ENCODE measurements around the gene CTNNA1. TPM values are rescaled to one million over a fixed set of nuclear protein-coding genes. Genes with fewer than 3 reads are reported as not detected.

The CTNNA1 gene
- total RNA-seq, 2 donors from 2014 or later: 107 to 140 TPM

DNA sequence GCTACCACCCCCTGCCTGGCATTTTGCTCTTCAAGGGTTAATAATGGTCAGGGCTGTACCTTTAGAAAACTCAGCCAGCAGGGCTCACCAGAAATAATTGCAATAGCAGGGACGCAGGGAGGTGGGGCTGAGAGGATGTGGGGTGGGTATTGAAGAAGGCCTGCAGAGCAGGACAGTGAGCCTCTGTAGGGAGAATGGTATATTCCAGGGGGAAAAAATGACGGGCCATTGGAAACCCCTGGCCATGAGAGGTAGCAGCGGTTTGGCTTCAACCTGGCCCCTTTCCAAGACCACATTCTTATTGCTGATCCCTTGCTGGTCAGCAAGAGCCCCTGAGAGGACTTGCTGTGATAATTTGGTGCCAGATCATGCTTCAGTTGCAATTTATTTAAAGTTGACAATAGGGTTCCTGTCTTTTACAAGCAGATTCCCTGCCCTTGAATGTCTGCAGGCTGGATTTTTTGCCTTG lies 36.7 kb upstream of the CTNNA1 start:
- no peaks in the 10 kb centered on the region for H3K27me3 ChIP-seq
- no peaks in the 10 kb centered on the region for H3K9me3 ChIP-seq
- intact Hi-C loops (cut with DNase I): no loop called here
- no peak overlapping the region for H3K4me3 ChIP-seq
- ATAC-seq: no peak
- no peak for TF ChIP-seq POLR2A (IDR thresholded peaks at IDR 0.05)
- TF ChIP-seq, protein P1, sequence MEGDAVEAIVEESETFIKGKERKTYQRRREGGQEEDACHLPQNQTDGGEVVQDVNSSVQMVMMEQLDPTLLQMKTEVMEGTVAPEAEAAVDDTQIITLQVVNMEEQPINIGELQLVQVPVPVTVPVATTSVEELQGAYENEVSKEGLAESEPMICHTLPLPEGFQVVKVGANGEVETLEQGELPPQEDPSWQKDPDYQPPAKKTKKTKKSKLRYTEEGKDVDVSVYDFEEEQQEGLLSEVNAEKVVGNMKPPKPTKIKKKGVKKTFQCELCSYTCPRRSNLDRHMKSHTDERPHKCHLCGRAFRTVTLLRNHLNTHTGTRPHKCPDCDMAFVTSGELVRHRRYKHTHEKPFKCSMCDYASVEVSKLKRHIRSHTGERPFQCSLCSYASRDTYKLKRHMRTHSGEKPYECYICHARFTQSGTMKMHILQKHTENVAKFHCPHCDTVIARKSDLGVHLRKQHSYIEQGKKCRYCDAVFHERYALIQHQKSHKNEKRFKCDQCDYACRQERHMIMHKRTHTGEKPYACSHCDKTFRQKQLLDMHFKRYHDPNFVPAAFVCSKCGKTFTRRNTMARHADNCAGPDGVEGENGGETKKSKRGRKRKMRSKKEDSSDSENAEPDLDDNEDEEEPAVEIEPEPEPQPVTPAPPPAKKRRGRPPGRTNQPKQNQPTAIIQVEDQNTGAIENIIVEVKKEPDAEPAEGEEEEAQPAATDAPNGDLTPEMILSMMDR (IDR thresholded peaks at IDR 0.05): no peak
- peak overlapping the region in 1 of 4 donors; percentile 28 for H3K27ac ChIP-seq
- peak in 3 of 4 donors; percentile 14 to 22 (median 16) for DNase-seq
- no peaks in the 10 kb centered on the region for H3K4me1 ChIP-seq
- H3K36me3 ChIP-seq (replicated peaks in 1 of 2; ENCODE audit: insufficient read depth in 1 of 2, low read depth in 2 of 2): no peaks in the 10 kb centered on the region
- 15 to 24% methylated on average over 3 of the region's 3 CpGs for WGBS, 2 donors

DNA sequence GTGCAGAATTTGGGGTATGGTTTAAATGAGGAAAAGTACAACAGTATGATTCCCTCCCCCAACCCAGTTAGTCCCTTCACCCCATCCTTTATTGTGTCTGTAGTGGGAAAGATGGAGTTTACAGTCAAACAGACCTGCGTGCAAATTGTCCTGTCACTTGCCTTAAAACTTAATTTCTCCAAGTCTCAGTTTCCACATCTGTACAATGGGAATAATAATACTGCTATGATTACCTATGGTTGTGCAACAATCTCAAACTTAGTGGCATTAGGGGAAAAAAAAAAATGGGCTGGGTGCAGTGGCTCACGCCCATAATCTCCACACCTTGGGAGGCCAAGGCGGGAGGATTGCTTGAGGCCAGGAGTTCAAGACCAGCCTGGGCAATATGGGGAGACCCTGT lies 35.8 kb upstream of the CTNNA1 start:
- WGBS, 2 donors: 94 to 98% methylated on average over 3 of the region's 3 CpGs
- no peaks in the 10 kb centered on the region for H3K36me3 ChIP-seq (replicated peaks in 1 of 2; ENCODE audit: insufficient read depth in 1 of 2, low read depth in 2 of 2)
- DNase-seq (no peak), ATAC-seq (no peak)
- intact Hi-C loops (cut with DNase I): no loop called here
- TF ChIP-seq, protein P1 (IDR thresholded peaks at IDR 0.05): no peak
- TF ChIP-seq POLR2A (IDR thresholded peaks at IDR 0.05): no peak
- no peaks in the 10 kb centered on the region for H3K27me3 ChIP-seq
- no peak overlapping the region for H3K4me3 ChIP-seq
- H3K9me3 ChIP-seq: no peaks in the 10 kb centered on the region
- no peaks in the 10 kb centered on the region for H3K4me1 ChIP-seq
- H3K27ac ChIP-seq: no peak overlapping the region

DNA sequence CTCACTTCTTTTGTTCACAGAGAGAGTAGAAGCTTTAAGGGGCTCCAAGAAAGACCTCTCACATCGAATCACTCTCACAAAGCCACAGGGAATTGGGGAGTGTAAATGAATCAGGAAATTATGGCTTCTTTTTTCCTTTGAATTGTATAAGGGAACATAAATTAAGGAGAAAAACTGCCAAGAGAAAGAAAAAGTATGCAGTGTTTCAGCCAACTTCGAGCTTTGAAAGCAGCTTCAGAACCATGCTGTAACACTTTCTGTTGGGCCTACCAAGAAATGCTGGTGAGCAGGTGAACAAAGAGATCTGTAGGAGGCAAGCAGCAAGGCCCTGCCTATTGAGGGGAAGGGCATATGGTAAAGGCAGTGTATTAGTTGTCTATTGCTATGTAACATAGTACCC lies 33.4 kb upstream of the CTNNA1 start:
- DNase-seq: no peak
- Histone ChIP-seq H3K9me3 (no peaks in the 10 kb centered on the region), H3K27me3 (no peaks in the 10 kb centered on the region), H3K4me1 (peaks cover 4% of the 10 kb centered on the region), H3K27ac (no peak overlapping the region), H3K36me3 (replicated peaks in 1 of 2; ENCODE audit: insufficient read depth in 1 of 2, low read depth in 2 of 2) (no peaks in the 10 kb centered on the region), H3K4me3 (no peak overlapping the region)
- intact Hi-C loops (cut with DNase I): no loop called here
- no peak for ATAC-seq
- TF ChIP-seq, protein P1 (IDR thresholded peaks at IDR 0.05): no peak
- no peak for TF ChIP-seq POLR2A (IDR thresholded peaks at IDR 0.05)
- 78 to 90% methylated on average over 2 of the region's 2 CpGs for WGBS, 2 donors

DNA sequence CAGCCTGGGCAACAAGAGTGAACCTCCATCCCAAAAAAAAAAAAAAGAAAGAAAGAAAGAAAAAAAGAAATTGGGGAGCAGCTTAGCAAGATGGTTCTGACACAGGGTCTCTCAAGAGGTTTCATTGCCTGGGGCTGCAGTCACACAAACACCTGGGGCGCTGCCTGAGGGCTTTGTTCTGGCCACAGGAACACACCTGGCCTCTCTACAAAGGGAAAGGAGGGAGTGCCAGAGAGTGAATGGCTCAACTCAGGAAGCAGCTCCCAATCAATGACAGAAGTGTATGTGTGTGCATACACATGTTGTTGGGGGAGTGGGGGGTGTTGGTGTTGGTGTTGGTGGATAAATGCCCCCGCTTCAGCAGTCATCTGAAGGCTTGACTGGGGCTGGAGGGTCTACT lies 32.4 kb upstream of the CTNNA1 start:
- ATAC-seq: no peak
- H3K36me3 ChIP-seq (replicated peaks in 1 of 2; ENCODE audit: insufficient read depth in 1 of 2, low read depth in 2 of 2): no peaks in the 10 kb centered on the region
- WGBS, 2 donors: 83 to 96% methylated on average over 2 of the region's 2 CpGs

DNA sequence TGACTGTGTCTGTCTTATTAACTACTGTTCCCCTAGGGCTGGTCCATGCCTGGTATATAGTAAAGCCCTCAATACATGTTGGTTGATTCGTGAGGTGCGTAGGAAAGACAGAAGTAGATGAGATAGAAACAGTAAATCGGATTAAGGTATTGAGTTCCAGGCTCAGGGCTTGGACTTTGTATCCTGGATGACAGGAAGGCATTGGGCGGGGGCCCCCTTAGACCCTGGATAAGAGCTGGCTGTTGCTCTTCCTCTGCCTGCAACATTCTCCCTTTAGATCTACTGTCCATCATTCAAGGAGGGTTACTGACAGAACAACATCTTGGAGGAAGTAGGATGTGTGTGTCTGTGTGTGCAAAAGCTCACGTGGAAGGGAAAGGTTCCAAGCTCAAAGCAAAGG lies 31.2 kb upstream of the CTNNA1 start:
- DNase-seq: no peak
- no peaks in the 10 kb centered on the region for H3K36me3 ChIP-seq (replicated peaks in 1 of 2; ENCODE audit: insufficient read depth in 1 of 2, low read depth in 2 of 2)
- WGBS, 2 donors: 86% methylated on average over 5 of the region's 5 CpGs
- no peaks in the 10 kb centered on the region for H3K27me3 ChIP-seq
- intact Hi-C loops (cut with DNase I): no loop called here
- no peaks in the 10 kb centered on the region for H3K9me3 ChIP-seq
- H3K4me3 ChIP-seq: no peak overlapping the region
- H3K27ac ChIP-seq: no peak overlapping the region
- H3K4me1 ChIP-seq: peaks cover 9% of the 10 kb centered on the region
- TF ChIP-seq, protein P1 (IDR thresholded peaks at IDR 0.05): no peak
- no peak for TF ChIP-seq POLR2A (IDR thresholded peaks at IDR 0.05)
- no peak for ATAC-seq

More for the DNA sequence above, 32.4 kb upstream of the CTNNA1 start:
- no peak overlapping the region for H3K27ac ChIP-seq
- H3K27me3 ChIP-seq: no peaks in the 10 kb centered on the region
- H3K4me3 ChIP-seq: no peak overlapping the region
- no peak for DNase-seq
- TF ChIP-seq, protein P1 (IDR thresholded peaks at IDR 0.05): no peak
- TF ChIP-seq POLR2A (IDR thresholded peaks at IDR 0.05): no peak
- no peaks in the 10 kb centered on the region for H3K9me3 ChIP-seq
- H3K4me1 ChIP-seq: peaks cover 9% of the 10 kb centered on the region
- intact Hi-C loops (cut with DNase I): no loop called here

All from body of pancreas (tissue), 4 donors.